Mammary epithelial cell (primary cell): Measurements from ENCODE around the gene TES.

ENCODE experiments used
- CTCF ChIP-seq, 2 donors: IDR thresholded peaks in 1 of 2; conservative IDR thresholded peaks in 1 of 2; 2 replicates each; pipeline ENCODE4 v1.5.1; 2011 to 2012; ENCODE audit warnings: inconsistent platforms in 2 of 2, low read length in 2 of 2, mild to moderate bottlenecking in 2 of 2, control low read depth in 1 of 2, low read depth in 1 of 2; ENCODE audit not compliant: insufficient read depth in 1 of 2; ENCODE audit errors: extremely low read depth in 1 of 2
- EZH2 ChIP-seq: IDR thresholded peaks from 2 replicates; pipeline ENCODE4 v1.6.1; 2012; ENCODE audit warnings: low read length, inconsistent platforms, borderline replicate concordance

GRCh38 chr7:116215551-116215950, 5.2 kb downstream of the TES start:
- TF ChIP-seq CTCF (conservative IDR thresholded peaks at IDR 0.05 in 1 of 2, IDR thresholded peaks at IDR 0.05 in 1 of 2; ENCODE audit: extremely low read depth in 1 of 2, insufficient read depth in 1 of 2, low read depth in 1 of 2, low read length in 2 of 2), result no peak
- no peak for TF ChIP-seq EZH2
